Bronchial epithelial cell (primary cell): ENCODE data around the gene ETNPPL. TPM values are rescaled to one million over a fixed set of nuclear protein-coding genes. Genes with fewer than 3 reads are reported as not detected.

ENCODE experiments used
- DNase-seq: peaks from one replicate; pipeline ENCODE4 v3.0.0-alpha.2; 2010; ENCODE audit warnings: low read depth
- FAIRE-seq: peaks from 2 replicates; lab custom pipeline; 2011; peaks lifted over from hg19 to GRCh38; lab: Jason Lieb, UNC
- H3K27me3 ChIP-seq: 2 replicates; pipeline ENCODE4 v1.5.1; 2011; ENCODE audit warnings: low read length; ENCODE audit not compliant: control insufficient read depth, insufficient read depth
- H3K36me3 ChIP-seq: 2 replicates; pipeline ENCODE4 v1.5.1; 2011; ENCODE audit warnings: low read length; ENCODE audit not compliant: control insufficient read depth, insufficient read depth
- H3K4me3 ChIP-seq: 2 replicates; pipeline ENCODE4 v1.5.1; 2011; ENCODE audit warnings: mild to moderate bottlenecking, low read depth, low read length, control low read depth
- total RNA-seq: library from RNA; depleted of rRNA; stranded (reverse); fragments of >200 nt; gene quantifications from 2 replicates; pipeline ENCODE4 v1.2.1, GENCODE V29; 2014
- TF ChIP-seq, protein P1 (sequence below): IDR thresholded peaks from 2 replicates; pipeline ENCODE4 v1.5.1; 2011; ENCODE audit warnings: mild to moderate bottlenecking, moderate library complexity, low read length, control low read depth, inconsistent platforms; ENCODE audit not compliant: insufficient read depth, severe bottlenecking

Gene ETNPPL
- total RNA-seq, 1 donor from 2014 or later: not detected

GRCh38 chr4:108742451-108743420 lies 20.1 kb downstream of the ETNPPL start:
- H3K27me3 ChIP-seq: no peaks in the 10 kb centered on the region
- H3K36me3 ChIP-seq: no peaks in the 10 kb centered on the region
- no peak for DNase-seq
- H3K4me3 ChIP-seq: no peak overlapping the region
- FAIRE-seq: no peak
- TF ChIP-seq, protein P1, sequence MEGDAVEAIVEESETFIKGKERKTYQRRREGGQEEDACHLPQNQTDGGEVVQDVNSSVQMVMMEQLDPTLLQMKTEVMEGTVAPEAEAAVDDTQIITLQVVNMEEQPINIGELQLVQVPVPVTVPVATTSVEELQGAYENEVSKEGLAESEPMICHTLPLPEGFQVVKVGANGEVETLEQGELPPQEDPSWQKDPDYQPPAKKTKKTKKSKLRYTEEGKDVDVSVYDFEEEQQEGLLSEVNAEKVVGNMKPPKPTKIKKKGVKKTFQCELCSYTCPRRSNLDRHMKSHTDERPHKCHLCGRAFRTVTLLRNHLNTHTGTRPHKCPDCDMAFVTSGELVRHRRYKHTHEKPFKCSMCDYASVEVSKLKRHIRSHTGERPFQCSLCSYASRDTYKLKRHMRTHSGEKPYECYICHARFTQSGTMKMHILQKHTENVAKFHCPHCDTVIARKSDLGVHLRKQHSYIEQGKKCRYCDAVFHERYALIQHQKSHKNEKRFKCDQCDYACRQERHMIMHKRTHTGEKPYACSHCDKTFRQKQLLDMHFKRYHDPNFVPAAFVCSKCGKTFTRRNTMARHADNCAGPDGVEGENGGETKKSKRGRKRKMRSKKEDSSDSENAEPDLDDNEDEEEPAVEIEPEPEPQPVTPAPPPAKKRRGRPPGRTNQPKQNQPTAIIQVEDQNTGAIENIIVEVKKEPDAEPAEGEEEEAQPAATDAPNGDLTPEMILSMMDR: no peak

GRCh38 chr4:108738003-108738706 lies 24.7 kb downstream of the ETNPPL start:
- TF ChIP-seq, protein P1: no peak
- peak; percentile 46 for DNase-seq
- H3K4me3 ChIP-seq: no peak overlapping the region
- no peak for FAIRE-seq
- H3K27me3 ChIP-seq: no peaks in the 10 kb centered on the region
- no peaks in the 10 kb centered on the region for H3K36me3 ChIP-seq

DNA sequence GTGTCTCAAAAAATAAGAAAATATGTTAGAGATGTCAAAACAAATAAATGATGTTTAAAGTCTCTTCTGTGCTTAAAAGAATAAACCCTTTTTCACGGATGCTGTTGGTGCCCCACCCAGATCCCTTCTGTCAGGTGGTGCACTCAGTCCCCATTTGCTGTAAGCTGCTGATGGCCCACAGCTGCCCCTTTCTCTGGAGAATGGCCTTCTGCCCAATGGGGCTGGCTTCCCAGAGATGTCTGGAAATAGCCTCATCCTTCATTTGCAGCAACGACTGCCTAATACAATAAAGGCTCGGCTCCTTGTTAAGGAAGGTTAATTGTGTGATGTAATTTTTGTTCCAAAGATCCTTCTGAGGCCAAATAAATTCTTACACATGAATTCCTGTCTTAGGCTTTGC lies 31.8 kb downstream of the ETNPPL start:
- TF ChIP-seq, protein P1: no peak
- Histone ChIP-seq H3K36me3 (no peaks in the 10 kb centered on the region), H3K4me3 (no peak overlapping the region), H3K27me3 (no peaks in the 10 kb centered on the region)
- no peak for FAIRE-seq
- DNase-seq: no peak

DNA sequence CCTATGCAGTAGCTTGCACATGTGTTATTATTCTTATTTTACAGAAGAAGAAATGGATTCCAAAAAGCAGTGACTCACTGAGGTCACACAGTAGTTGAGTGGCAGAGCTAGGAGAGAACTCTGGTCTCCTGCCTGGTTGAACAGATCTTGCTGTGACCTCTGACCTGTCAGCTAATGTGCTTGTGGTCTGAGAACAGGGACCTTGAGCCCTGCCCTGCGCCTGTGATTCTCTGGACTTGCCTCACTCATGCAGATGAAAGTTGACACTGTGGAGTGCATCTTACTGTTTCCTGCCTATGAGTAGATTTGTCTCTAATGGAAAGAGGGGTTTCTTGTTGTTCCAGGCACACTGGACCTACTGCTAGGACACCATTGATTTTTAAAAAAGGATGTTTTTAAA lies 32.3 kb downstream of the ETNPPL start:
- no peak overlapping the region for H3K4me3 ChIP-seq
- TF ChIP-seq, protein P1: no peak
- FAIRE-seq (no peak), DNase-seq (no peak)
- no peaks in the 10 kb centered on the region for H3K36me3 ChIP-seq
- no peaks in the 10 kb centered on the region for H3K27me3 ChIP-seq

- Histone ChIP-seq H3K36me3 (no peaks in the 10 kb centered on the region), H3K27me3 (no peaks in the 10 kb centered on the region), H3K4me3 (no peak overlapping the region)
- TF ChIP-seq, protein P1: no peak
- no peak for DNase-seq
- FAIRE-seq: no peak
Observed at GRCh38 chr4:108729731-108730130, 33.1 kb downstream of the ETNPPL start.
